Measurements from ENCODE around the gene RSPO4. TPM values are rescaled to one million over a fixed set of nuclear protein-coding genes. Genes with fewer than 3 reads are reported as not detected.

RSPO4 gene
- total and polyA plus RNA-seq, 2 experiments from 2014 or later = 1.7 TPM; not detected in 1

- no peaks in the 10 kb centered on the region for H3K79me2 ChIP-seq (ENCODE audit: insufficient read depth)
- in situ Hi-C loops (cut with MboI) = no loop called here
- no peaks in the 10 kb centered on the region for H3K9me3 ChIP-seq (ENCODE audit: low read depth)
- 73 to 74% methylated on average over 6 of the region's 6 CpGs for WGBS, 2 experiments (ENCODE audit: low coverage in 1 of 2, low lambda C conversion rate in 2 of 2, missing lambda C conversion rate in 2 of 2)
- no peaks in the 10 kb centered on the region for H3K4me1 ChIP-seq (ENCODE audit: insufficient read depth)
- H3K4me3 ChIP-seq = no peak overlapping the region
- H3K9me2 ChIP-seq (ENCODE audit: insufficient read depth) = no peaks in the 10 kb centered on the region
- no peak for DNase-seq
- no peak overlapping the region for H3K9ac ChIP-seq
- no peak overlapping the region for H3K27ac ChIP-seq
- 0 out of 2 replicates have a peak, but pooled peaks cover under 1% of the 10 kb centered on the region for H3K27me3 ChIP-seq (replicated peaks; ENCODE audit: insufficient read depth)
- no peak overlapping the region for H3K4me2 ChIP-seq (ENCODE audit: unreplicated experiment)
- no peak overlapping the region for H2AFZ ChIP-seq
- TF ChIP-seq EZH2phosphoT487 (IDR thresholded peaks at IDR 0.05; ENCODE audit: insufficient read depth, low read depth) (no peak), EZH2 (IDR thresholded peaks at IDR 0.05; ENCODE audit: insufficient read depth, poor library complexity, severe bottlenecking) (no peak)
- no peaks in the 10 kb centered on the region for H3K36me3 ChIP-seq (ENCODE audit: low read depth)
- H4K20me1 ChIP-seq (ENCODE audit: insufficient read depth) = no peaks in the 10 kb centered on the region
- no peaks in the 10 kb centered on the region for H3F3A ChIP-seq (ENCODE audit: insufficient read depth)
Measured at GRCh38 chr20:997486-997885, 4.6 kb downstream of the RSPO4 start.

GRCh38 chr20:997016-997415 is 5.1 kb downstream of the RSPO4 start:
- DNase-seq = no peak
- Histone ChIP-seq H3K9me3 (ENCODE audit: low read depth) (no peaks in the 10 kb centered on the region), H3K4me2 (ENCODE audit: unreplicated experiment) (no peak overlapping the region), H3K4me3 (no peak overlapping the region), H4K20me1 (ENCODE audit: insufficient read depth) (no peaks in the 10 kb centered on the region), H3K36me3 (ENCODE audit: low read depth) (no peaks in the 10 kb centered on the region), H3K4me1 (ENCODE audit: insufficient read depth) (no peaks in the 10 kb centered on the region), H2AFZ (no peak overlapping the region), H3K27me3 (replicated peaks; ENCODE audit: insufficient read depth) (no peaks in the 10 kb centered on the region), H3K9ac (no peak overlapping the region), H3K9me2 (ENCODE audit: insufficient read depth) (no peaks in the 10 kb centered on the region), H3K79me2 (ENCODE audit: insufficient read depth) (no peaks in the 10 kb centered on the region), H3K27ac (no peak overlapping the region), H3F3A (ENCODE audit: insufficient read depth) (no peaks in the 10 kb centered on the region)
- no peak for TF ChIP-seq EZH2phosphoT487 (IDR thresholded peaks at IDR 0.05; ENCODE audit: insufficient read depth, low read depth)
- TF ChIP-seq EZH2 (IDR thresholded peaks at IDR 0.05; ENCODE audit: insufficient read depth, poor library complexity, severe bottlenecking) = no peak
- in situ Hi-C loops (cut with MboI) = no loop called here
- WGBS, 2 experiments (ENCODE audit: low coverage in 1 of 2, low lambda C conversion rate in 2 of 2, missing lambda C conversion rate in 2 of 2) = 82 to 87% methylated on average over 8 of the region's 8 CpGs

- no peak overlapping the region for H2AFZ ChIP-seq
- no peaks in the 10 kb centered on the region for H3F3A ChIP-seq (ENCODE audit: insufficient read depth)
- H3K9ac ChIP-seq = no peak overlapping the region
- H3K36me3 ChIP-seq (ENCODE audit: low read depth) = no peaks in the 10 kb centered on the region
- in situ Hi-C loops (cut with MboI) = no loop called here
- H3K4me1 ChIP-seq (ENCODE audit: insufficient read depth) = no peaks in the 10 kb centered on the region
- no peak overlapping the region for H3K27ac ChIP-seq
- no peak for DNase-seq
- WGBS, 2 experiments (ENCODE audit: low coverage in 1 of 2, low lambda C conversion rate in 2 of 2, missing lambda C conversion rate in 2 of 2) = 80 to 89% methylated on average over 8 of the region's 8 CpGs
- no peaks in the 10 kb centered on the region for H3K9me2 ChIP-seq (ENCODE audit: insufficient read depth)
- H3K9me3 ChIP-seq (ENCODE audit: low read depth) = no peaks in the 10 kb centered on the region
- no peaks in the 10 kb centered on the region for H3K79me2 ChIP-seq (ENCODE audit: insufficient read depth)
- no peak for TF ChIP-seq EZH2phosphoT487 (IDR thresholded peaks at IDR 0.05; ENCODE audit: insufficient read depth, low read depth)
- no peak overlapping the region for H3K4me3 ChIP-seq
- H4K20me1 ChIP-seq (ENCODE audit: insufficient read depth) = no peaks in the 10 kb centered on the region
- H3K27me3 ChIP-seq (replicated peaks; ENCODE audit: insufficient read depth) = 0 out of 2 replicates have a peak, but pooled peaks cover 6% of the 10 kb centered on the region
- no peak overlapping the region for H3K4me2 ChIP-seq (ENCODE audit: unreplicated experiment)
Measured at GRCh38 chr20:995170-995569, 6.9 kb downstream of the RSPO4 start.

GRCh38 chr20:992801-993535 is 9.1 kb downstream of the RSPO4 start:
- H2AFZ ChIP-seq = no peak overlapping the region
- no peaks in the 10 kb centered on the region for H3K79me2 ChIP-seq (ENCODE audit: insufficient read depth)
- H3K4me2 ChIP-seq (ENCODE audit: unreplicated experiment) = no peak overlapping the region
- no peak for DNase-seq
- TF ChIP-seq EZH2phosphoT487 (IDR thresholded peaks at IDR 0.05; ENCODE audit: insufficient read depth, low read depth) (no peak), EZH2 (IDR thresholded peaks at IDR 0.05; ENCODE audit: insufficient read depth, poor library complexity, severe bottlenecking) (no peak)
- H4K20me1 ChIP-seq (ENCODE audit: insufficient read depth) = no peaks in the 10 kb centered on the region
- H3K27ac ChIP-seq = no peak overlapping the region
- H3K9me3 ChIP-seq (ENCODE audit: low read depth) = no peaks in the 10 kb centered on the region
- in situ Hi-C loops (cut with MboI) = no loop called here
- H3K9me2 ChIP-seq (ENCODE audit: insufficient read depth) = no peaks in the 10 kb centered on the region
- no peaks in the 10 kb centered on the region for H3K4me1 ChIP-seq (ENCODE audit: insufficient read depth)
- 0 out of 2 replicates have a peak, but pooled peaks cover 6% of the 10 kb centered on the region for H3K27me3 ChIP-seq (replicated peaks; ENCODE audit: insufficient read depth)
- H3K36me3 ChIP-seq (ENCODE audit: low read depth) = no peaks in the 10 kb centered on the region
- no peak overlapping the region for H3K9ac ChIP-seq
- no peak overlapping the region for H3K4me3 ChIP-seq
- 70 to 78% methylated on average over 16 of the region's 16 CpGs for WGBS, 2 experiments (ENCODE audit: low coverage in 1 of 2, low lambda C conversion rate in 2 of 2, missing lambda C conversion rate in 2 of 2)
- no peaks in the 10 kb centered on the region for H3F3A ChIP-seq (ENCODE audit: insufficient read depth)

Measured in GM23248 (cell line).